NCI-H446 treated with DMSO at 0.1 percent for 48 hours (cell line): Measurements from ENCODE around the gene SLC66A1.
"Not testable (repeated sequence)": the region's sequence is repeated elsewhere in the genome, so short reads cannot be mapped to it uniquely, and the experiment has no call there.

Experiments
- DNase-seq: peaks from one replicate; lab custom pipeline; 2025; lab: John Stamatoyannopoulos, UW

SLC66A1 gene

GRCh38 chr1:19311931-19312781 lies at the start of gene SLC66A1, which contains the start of gene AKR7A2:
Gene SLC66A1 (plus strand): TSS chr1:19312326. CDS start chr1:19317678, 5,352 bp downstream.
Gene AKR7A2 (minus strand): TSS chr1:19312144. CDS start chr1:19312124, 20 bp downstream.
- peak; percentile 84 for DNase-seq

- DNase-seq, result no peak
Measured at GRCh38 chr1:19262744-19263143, 49.4 kb upstream of the SLC66A1 start.

GRCh38 chr1:19268445-19268844 lies 43.7 kb upstream of the SLC66A1 start:
- no peak for DNase-seq

- not testable (repeated sequence) for DNase-seq
Measured at GRCh38 chr1:19269427-19270342, 42.4 kb upstream of the SLC66A1 start.

- DNase-seq, result not testable (repeated sequence)
Measured at GRCh38 chr1:19270343-19270730, 41.8 kb upstream of the SLC66A1 start.

- no peak for DNase-seq
Measured at GRCh38 chr1:19272064-19272463, 40.1 kb upstream of the SLC66A1 start.

GRCh38 chr1:19273106-19273843 lies 38.9 kb upstream of the SLC66A1 start:
- no peak for DNase-seq

GRCh38 chr1:19273844-19274531 lies 38.1 kb upstream of the SLC66A1 start:
- not testable (repeated sequence) for DNase-seq

- DNase-seq, result no peak
Measured at GRCh38 chr1:19274636-19275035, 37.5 kb upstream of the SLC66A1 start.

- DNase-seq, result no peak
Measured at GRCh38 chr1:19283891-19284290, 28.2 kb upstream of the SLC66A1 start.

- DNase-seq, result no peak
Measured at GRCh38 chr1:19284881-19285280, 27.2 kb upstream of the SLC66A1 start.

GRCh38 chr1:19285366-19285765 lies 26.8 kb upstream of the SLC66A1 start:
- DNase-seq, result not testable (repeated sequence)

GRCh38 chr1:19285807-19286206 lies 26.3 kb upstream of the SLC66A1 start:
- not testable (repeated sequence) for DNase-seq

- no peak for DNase-seq
Measured at GRCh38 chr1:19287436-19288185, 24.5 kb upstream of the SLC66A1 start.

GRCh38 chr1:19288324-19289241 lies 23.5 kb upstream of the SLC66A1 start, which contains the start of gene AKR7A3:
Gene AKR7A3 (minus strand): TSS chr1:19288770. CDS start chr1:19288709, 61 bp downstream.
- not testable (repeated sequence) for DNase-seq

- no peak for DNase-seq
Measured at GRCh38 chr1:19289244-19289643, 22.9 kb upstream of the SLC66A1 start.

GRCh38 chr1:19294638-19295037 lies 17.5 kb upstream of the SLC66A1 start:
- DNase-seq, result no peak

- no peak for DNase-seq
Measured at GRCh38 chr1:19300211-19300610, 11.9 kb upstream of the SLC66A1 start.

- DNase-seq, result not testable (repeated sequence)
Measured at GRCh38 chr1:19304081-19304480, 8.0 kb upstream of the SLC66A1 start.
